Endothelial cell of hepatic sinusoid (primary cell): ENCODE results near the gene SF3B5.
"Not testable (repeated sequence)": the region's sequence is repeated elsewhere in the genome, so short reads cannot be mapped to it uniquely, and the experiment has no call there.

ENCODE experiments used
- in situ Hi-C: cut with HindIII; loops from 2 replicates; pipeline ENCODE4 v1.10.0; 2017; ENCODE audit warnings: low sequenced_read_pairs

The SF3B5 gene

GRCh38 chr6:144110210-144110609 is 14.8 kb upstream of the SF3B5 start:
- in situ Hi-C loops = loop anchor here (5.0 to 25.0 kb wide), 2 partner anchors 43 to 377 kb away; no protein-coding TSS in a partner anchor

GRCh38 chr6:144106206-144106605 is 10.8 kb upstream of the SF3B5 start:
- in situ Hi-C loops = loop anchor here (25.0 kb wide), 1 partner anchor 381 kb away; no protein-coding TSS in a partner anchor

- in situ Hi-C loops = loop anchor here (5.0 to 25.0 kb wide), 4 partner anchors 52 to 382 kb away; partner anchors contain the start of gene UTRN
Measured at GRCh38 chr6:144104898-144105487, 9.6 kb upstream of the SF3B5 start.

GRCh38 chr6:144104488-144104887 is 9.1 kb upstream of the SF3B5 start:
- in situ Hi-C loops = loop anchor here (5.0 to 25.0 kb wide), 4 partner anchors 53 to 383 kb away; partner anchors contain the start of gene UTRN

GRCh38 chr6:144103026-144103563 is 7.7 kb upstream of the SF3B5 start:
- in situ Hi-C loops = loop anchor here (5.0 to 25.0 kb wide), 4 partner anchors 54 to 384 kb away; partner anchors contain the start of gene UTRN

GRCh38 chr6:144098993-144099392 is 3.6 kb upstream of the SF3B5 start:
- in situ Hi-C loops = no loop called here

GRCh38 chr6:144094731-144095133 is 641 bp downstream of the SF3B5 start:
- in situ Hi-C loops = no loop called here

GRCh38 chr6:144093658-144094057 is 1.7 kb downstream of the SF3B5 start:
- in situ Hi-C loops = no loop called here

GRCh38 chr6:144093236-144093635 is 2.1 kb downstream of the SF3B5 start:
- in situ Hi-C loops = no loop called here

- in situ Hi-C loops = no loop called here
Measured at GRCh38 chr6:144090384-144090783, 5.0 kb downstream of the SF3B5 start.

- in situ Hi-C loops = no loop called here
Measured at GRCh38 chr6:144087789-144088426, 7.5 kb downstream of the SF3B5 start.

GRCh38 chr6:144086959-144087358 is 8.4 kb downstream of the SF3B5 start:
- in situ Hi-C loops = no loop called here

- in situ Hi-C loops = no loop called here
Measured at GRCh38 chr6:144083172-144083571, 12.2 kb downstream of the SF3B5 start.

- in situ Hi-C loops = not testable (repeated sequence)
Measured at GRCh38 chr6:144082412-144082811, 13.0 kb downstream of the SF3B5 start.

GRCh38 chr6:144077871-144078270 is 17.5 kb downstream of the SF3B5 start:
- in situ Hi-C loops = no loop called here

- in situ Hi-C loops = no loop called here
Measured at GRCh38 chr6:144075875-144076274, 19.5 kb downstream of the SF3B5 start.

GRCh38 chr6:144075187-144075586 is 20.2 kb downstream of the SF3B5 start:
- in situ Hi-C loops = no loop called here

GRCh38 chr6:144073024-144073423 is 22.3 kb downstream of the SF3B5 start:
- in situ Hi-C loops = no loop called here

GRCh38 chr6:144069506-144069905 is 25.9 kb downstream of the SF3B5 start:
- in situ Hi-C loops = loop anchor here (5.0 kb wide), 2 partner anchors 43 to 88 kb away; no protein-coding TSS in a partner anchor

- in situ Hi-C loops = loop anchor here (5.0 kb wide), 2 partner anchors 44 to 89 kb away; no protein-coding TSS in a partner anchor
Measured at GRCh38 chr6:144068794-144069193, 26.6 kb downstream of the SF3B5 start.

GRCh38 chr6:144066741-144067484 is 28.5 kb downstream of the SF3B5 start:
- in situ Hi-C loops = loop anchor here (5.0 kb wide), 2 partner anchors 45 to 90 kb away; no protein-coding TSS in a partner anchor
